ENCODE measurements around the gene DOLK.
"Not testable (repeated sequence)": the region's sequence is repeated elsewhere in the genome, so short reads cannot be mapped to it uniquely, and the experiment has no call there.

The DOLK gene

GRCh38 chr9:128979111-128979510 is 31.7 kb upstream of the DOLK start:
- peaks cover 86% of the 10 kb centered on the region for H3K36me3 ChIP-seq (ENCODE audit: insufficient read depth, low read length)
- TF ChIP-seq EZH2 (IDR thresholded peaks at IDR 0.05; ENCODE audit: borderline replicate concordance, low read length) (no peak), CTCF (IDR thresholded peaks at IDR 0.05; ENCODE audit: low read length) (no peak)
- no peak overlapping the region for H3K4me2 ChIP-seq (ENCODE audit: low read length)
- no peaks in the 10 kb centered on the region for H3F3A ChIP-seq (ENCODE audit: insufficient read depth, low read length)
- H3K9me3 ChIP-seq (ENCODE audit: low read length) = no peaks in the 10 kb centered on the region
- no peak overlapping the region for H3K27ac ChIP-seq (ENCODE audit: low read depth, low read length, poor library complexity, severe bottlenecking)
- no peaks in the 10 kb centered on the region for H3K27me3 ChIP-seq (ENCODE audit: insufficient read depth, low read length)
- no peaks in the 10 kb centered on the region for H3K79me2 ChIP-seq (ENCODE audit: insufficient read depth, low read length)
- H3K9ac ChIP-seq (ENCODE audit: low read length) = no peak overlapping the region
- H3K4me3 ChIP-seq (ENCODE audit: low read depth, low read length, poor library complexity, severe bottlenecking) = no peak overlapping the region
- no peaks in the 10 kb centered on the region for H3K4me1 ChIP-seq (ENCODE audit: insufficient read depth, low read length, severe bottlenecking)
- H4K20me1 ChIP-seq (ENCODE audit: insufficient read depth, low read length) = no peaks in the 10 kb centered on the region
- no peak overlapping the region for H2AFZ ChIP-seq (ENCODE audit: low read length)
- H3K9me2 ChIP-seq (ENCODE audit: low read depth, low read length) = no peaks in the 10 kb centered on the region

GRCh38 chr9:128972956-128973355 is 25.6 kb upstream of the DOLK start:
- no peak for TF ChIP-seq EZH2 (IDR thresholded peaks at IDR 0.05; ENCODE audit: borderline replicate concordance, low read length)
- no peak overlapping the region for H3K4me3 ChIP-seq (ENCODE audit: low read depth, low read length, poor library complexity, severe bottlenecking)
- H3K4me1 ChIP-seq (ENCODE audit: insufficient read depth, low read length, severe bottlenecking) = no peaks in the 10 kb centered on the region
- H3K9me2 ChIP-seq (ENCODE audit: low read depth, low read length) = no peaks in the 10 kb centered on the region
- no peak overlapping the region for H3K27ac ChIP-seq (ENCODE audit: low read depth, low read length, poor library complexity, severe bottlenecking)
- no peaks in the 10 kb centered on the region for H3K9me3 ChIP-seq (ENCODE audit: low read length)
- no peaks in the 10 kb centered on the region for H3K79me2 ChIP-seq (ENCODE audit: insufficient read depth, low read length)
- no peak overlapping the region for H3K9ac ChIP-seq (ENCODE audit: low read length)
- H4K20me1 ChIP-seq (ENCODE audit: insufficient read depth, low read length) = no peaks in the 10 kb centered on the region
- no peaks in the 10 kb centered on the region for H3K27me3 ChIP-seq (ENCODE audit: insufficient read depth, low read length)
- no peak overlapping the region for H2AFZ ChIP-seq (ENCODE audit: low read length)
- H3K4me2 ChIP-seq (ENCODE audit: low read length) = no peak overlapping the region
- no peaks in the 10 kb centered on the region for H3F3A ChIP-seq (ENCODE audit: insufficient read depth, low read length)
- H3K36me3 ChIP-seq (ENCODE audit: insufficient read depth, low read length) = peaks cover 97% of the 10 kb centered on the region

GRCh38 chr9:128969491-128969890 is 22.1 kb upstream of the DOLK start:
- H3K9ac ChIP-seq (ENCODE audit: low read length) = no peak overlapping the region
- H3K4me1 ChIP-seq (ENCODE audit: insufficient read depth, low read length, severe bottlenecking) = no peaks in the 10 kb centered on the region
- H4K20me1 ChIP-seq (ENCODE audit: insufficient read depth, low read length) = no peaks in the 10 kb centered on the region
- no peak for TF ChIP-seq EZH2 (IDR thresholded peaks at IDR 0.05; ENCODE audit: borderline replicate concordance, low read length)
- no peak for TF ChIP-seq CTCF (IDR thresholded peaks at IDR 0.05; ENCODE audit: low read length)
- H3K79me2 ChIP-seq (ENCODE audit: insufficient read depth, low read length) = no peaks in the 10 kb centered on the region
- H3K27ac ChIP-seq (ENCODE audit: low read depth, low read length, poor library complexity, severe bottlenecking) = no peak overlapping the region
- no peaks in the 10 kb centered on the region for H3K27me3 ChIP-seq (ENCODE audit: insufficient read depth, low read length)
- no peak overlapping the region for H3K4me3 ChIP-seq (ENCODE audit: low read depth, low read length, poor library complexity, severe bottlenecking)
- H3K36me3 ChIP-seq (ENCODE audit: insufficient read depth, low read length) = peaks cover 89% of the 10 kb centered on the region
- H3K9me3 ChIP-seq (ENCODE audit: low read length) = no peaks in the 10 kb centered on the region
- no peaks in the 10 kb centered on the region for H3K9me2 ChIP-seq (ENCODE audit: low read depth, low read length)
- H3K4me2 ChIP-seq (ENCODE audit: low read length) = no peak overlapping the region
- no peak overlapping the region for H2AFZ ChIP-seq (ENCODE audit: low read length)
- H3F3A ChIP-seq (ENCODE audit: insufficient read depth, low read length) = no peaks in the 10 kb centered on the region

DNA sequence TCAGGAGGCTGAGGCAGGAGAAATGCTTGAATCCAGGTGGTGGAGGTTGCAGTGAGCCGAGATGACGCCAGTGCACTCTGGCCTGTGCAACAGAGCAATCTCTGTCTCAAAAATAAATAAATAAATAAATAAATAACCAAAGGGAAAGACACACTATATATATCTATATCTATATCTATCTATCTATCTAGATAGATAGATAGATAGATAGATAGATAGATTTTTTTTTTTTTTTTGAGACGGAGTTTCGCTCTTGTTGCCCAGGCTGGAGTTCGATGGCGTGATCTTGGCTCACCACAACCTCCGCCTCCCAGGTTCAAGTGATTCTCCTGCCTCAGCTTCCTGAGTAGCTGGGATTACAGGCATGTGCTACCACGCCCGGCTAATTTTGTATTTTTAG is 14.0 kb upstream of the DOLK start:
- not testable (repeated sequence) for H3K4me1 ChIP-seq (ENCODE audit: insufficient read depth, low read length, severe bottlenecking); H3K27me3 ChIP-seq (ENCODE audit: insufficient read depth, low read length); H3K27ac ChIP-seq (ENCODE audit: low read depth, low read length, poor library complexity, severe bottlenecking); H3K4me2 ChIP-seq (ENCODE audit: low read length); H3K9me2 ChIP-seq (ENCODE audit: low read depth, low read length); H3K9me3 ChIP-seq (ENCODE audit: low read length); H3K9ac ChIP-seq (ENCODE audit: low read length); H3F3A ChIP-seq (ENCODE audit: insufficient read depth, low read length); H3K79me2 ChIP-seq (ENCODE audit: insufficient read depth, low read length); H2AFZ ChIP-seq (ENCODE audit: low read length); H4K20me1 ChIP-seq (ENCODE audit: insufficient read depth, low read length); H3K4me3 ChIP-seq (ENCODE audit: low read depth, low read length, poor library complexity, severe bottlenecking)
- peaks cover 85% of the 10 kb centered on the region for H3K36me3 ChIP-seq (ENCODE audit: insufficient read depth, low read length)
